ENCODE data around the gene SH3RF2.

SH3RF2 gene

DNA sequence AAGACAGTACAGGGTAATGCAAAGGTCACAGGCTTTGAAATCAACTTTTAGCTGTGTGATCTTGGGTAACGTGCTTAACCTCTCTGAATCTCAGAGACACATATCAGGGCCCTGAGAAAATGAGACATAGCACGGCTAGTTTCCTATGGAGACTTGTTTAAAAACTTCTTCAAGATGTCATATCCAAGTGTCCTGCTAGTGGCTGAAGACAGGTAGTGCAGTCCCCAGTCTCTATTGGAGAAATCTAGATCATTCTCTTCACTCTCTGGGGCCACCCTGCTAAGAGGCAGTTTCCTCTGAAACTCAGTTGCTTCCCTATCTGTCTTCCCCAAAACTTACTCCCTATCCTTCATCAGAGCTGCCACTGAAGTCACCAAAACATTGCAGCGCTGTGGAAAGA, 33.3 kb upstream of the SH3RF2 start:
- TF ChIP-seq, protein P1, sequence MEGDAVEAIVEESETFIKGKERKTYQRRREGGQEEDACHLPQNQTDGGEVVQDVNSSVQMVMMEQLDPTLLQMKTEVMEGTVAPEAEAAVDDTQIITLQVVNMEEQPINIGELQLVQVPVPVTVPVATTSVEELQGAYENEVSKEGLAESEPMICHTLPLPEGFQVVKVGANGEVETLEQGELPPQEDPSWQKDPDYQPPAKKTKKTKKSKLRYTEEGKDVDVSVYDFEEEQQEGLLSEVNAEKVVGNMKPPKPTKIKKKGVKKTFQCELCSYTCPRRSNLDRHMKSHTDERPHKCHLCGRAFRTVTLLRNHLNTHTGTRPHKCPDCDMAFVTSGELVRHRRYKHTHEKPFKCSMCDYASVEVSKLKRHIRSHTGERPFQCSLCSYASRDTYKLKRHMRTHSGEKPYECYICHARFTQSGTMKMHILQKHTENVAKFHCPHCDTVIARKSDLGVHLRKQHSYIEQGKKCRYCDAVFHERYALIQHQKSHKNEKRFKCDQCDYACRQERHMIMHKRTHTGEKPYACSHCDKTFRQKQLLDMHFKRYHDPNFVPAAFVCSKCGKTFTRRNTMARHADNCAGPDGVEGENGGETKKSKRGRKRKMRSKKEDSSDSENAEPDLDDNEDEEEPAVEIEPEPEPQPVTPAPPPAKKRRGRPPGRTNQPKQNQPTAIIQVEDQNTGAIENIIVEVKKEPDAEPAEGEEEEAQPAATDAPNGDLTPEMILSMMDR (IDR thresholded peaks at IDR 0.05; ENCODE audit: low read depth, low read length) = peak; percentile 36
- H3K4me3 ChIP-seq (ENCODE audit: low read depth, low read length) = no peak overlapping the region

DNA sequence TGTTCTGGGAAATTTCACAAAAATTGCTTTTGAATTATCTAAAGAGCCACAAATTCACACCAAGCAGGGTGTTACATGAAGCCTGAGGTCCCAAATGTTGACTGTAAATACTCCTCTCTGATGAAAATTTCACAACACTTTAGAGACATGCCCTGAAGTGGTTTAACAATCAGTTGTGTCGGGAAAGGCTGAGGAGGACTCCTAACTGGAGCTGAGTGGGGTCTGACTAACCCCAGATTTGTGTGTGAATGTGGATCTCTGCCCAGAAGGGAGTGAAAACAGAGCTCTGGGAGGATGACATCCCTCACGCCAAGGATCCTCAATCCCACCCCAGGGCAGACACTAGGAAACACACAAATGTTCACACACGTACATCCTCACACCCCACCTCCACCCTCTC, 32.5 kb upstream of the SH3RF2 start:
- TF ChIP-seq, protein P1 (IDR thresholded peaks at IDR 0.05; ENCODE audit: low read depth, low read length) = no peak
- no peak overlapping the region for H3K4me3 ChIP-seq (ENCODE audit: low read depth, low read length)

DNA sequence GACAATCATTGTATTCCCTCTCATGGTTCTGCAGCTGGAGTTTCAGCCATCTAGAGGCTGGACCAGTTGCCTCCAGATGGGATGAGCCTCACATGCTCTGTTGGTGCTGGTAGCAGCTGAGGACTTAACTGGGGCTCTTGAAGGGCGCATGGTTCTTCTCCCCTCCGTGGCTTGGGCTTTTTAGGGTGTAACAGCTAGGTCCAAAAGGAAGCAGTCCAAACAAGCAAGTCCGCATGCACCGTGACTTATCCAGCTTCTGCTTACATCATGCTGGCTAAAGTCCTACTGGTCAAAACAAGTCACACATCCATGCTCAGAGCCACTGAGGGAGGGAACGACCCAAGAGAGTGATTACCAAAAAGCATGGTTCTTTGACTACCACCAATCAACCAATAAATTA, 31.6 kb upstream of the SH3RF2 start:
- no peak overlapping the region for H3K4me3 ChIP-seq (ENCODE audit: low read depth, low read length)
- TF ChIP-seq, protein P1 (IDR thresholded peaks at IDR 0.05; ENCODE audit: low read depth, low read length) = no peak

DNA sequence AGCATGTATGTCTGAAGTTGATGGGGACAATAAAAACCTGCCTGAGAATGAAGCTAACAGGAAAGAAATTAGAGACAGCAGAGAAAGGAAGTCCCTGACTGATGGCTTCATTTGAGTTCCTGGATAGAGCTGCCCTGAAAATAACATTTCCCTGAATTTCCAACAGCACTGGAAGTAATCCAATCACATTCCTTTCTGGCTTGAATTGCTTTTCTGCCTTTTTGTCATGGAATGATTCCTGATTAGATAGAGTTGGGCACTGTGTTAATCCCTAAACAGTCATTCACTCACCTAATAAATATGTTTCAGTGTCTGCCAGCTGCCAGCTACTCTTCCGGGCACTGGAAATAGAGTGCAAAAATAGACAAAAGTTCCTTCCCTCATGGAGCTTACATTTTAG, 30.0 kb upstream of the SH3RF2 start:
- H3K4me3 ChIP-seq (ENCODE audit: low read depth, low read length) = no peak overlapping the region
- TF ChIP-seq, protein P1 (IDR thresholded peaks at IDR 0.05; ENCODE audit: low read depth, low read length) = no peak

DNA sequence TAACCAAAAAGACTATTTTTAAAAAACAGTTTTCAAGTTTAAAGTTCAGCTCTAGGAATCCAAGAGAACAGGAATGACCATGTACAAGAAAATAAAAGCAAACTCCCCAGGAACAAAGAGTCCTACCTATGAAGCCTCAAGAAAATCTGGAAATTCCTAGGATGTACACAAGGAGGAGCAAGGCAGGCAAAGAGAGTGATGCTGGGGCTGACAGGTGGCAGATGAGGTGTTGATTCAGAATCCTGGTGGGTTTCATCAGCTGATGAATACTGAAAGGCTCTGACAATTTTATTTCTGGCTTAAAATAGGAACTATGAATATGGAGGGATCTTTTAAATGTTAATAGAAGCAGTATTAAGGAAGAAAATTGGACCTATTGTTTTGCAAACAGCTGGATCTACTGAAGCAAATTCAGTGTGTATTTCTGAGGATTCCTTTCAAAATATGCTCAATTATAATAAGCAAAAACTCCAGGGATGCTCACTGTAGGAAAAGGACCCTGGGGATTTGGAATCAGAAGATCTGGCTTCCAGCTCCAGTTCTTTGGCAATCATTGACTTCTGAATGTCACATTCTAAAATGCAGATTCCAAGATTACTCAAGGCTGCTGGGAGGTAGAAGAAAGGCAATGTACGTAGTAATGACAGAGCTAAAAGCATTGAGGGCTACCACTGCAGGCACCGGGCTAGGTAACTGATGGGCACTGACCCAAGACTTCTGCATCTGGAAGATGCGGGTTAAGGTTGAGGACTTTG, 28.0 kb upstream of the SH3RF2 start:
- H3K4me3 ChIP-seq (ENCODE audit: low read depth, low read length) = no peak overlapping the region
- TF ChIP-seq, protein P1 (IDR thresholded peaks at IDR 0.05; ENCODE audit: low read depth, low read length) = no peak

DNA sequence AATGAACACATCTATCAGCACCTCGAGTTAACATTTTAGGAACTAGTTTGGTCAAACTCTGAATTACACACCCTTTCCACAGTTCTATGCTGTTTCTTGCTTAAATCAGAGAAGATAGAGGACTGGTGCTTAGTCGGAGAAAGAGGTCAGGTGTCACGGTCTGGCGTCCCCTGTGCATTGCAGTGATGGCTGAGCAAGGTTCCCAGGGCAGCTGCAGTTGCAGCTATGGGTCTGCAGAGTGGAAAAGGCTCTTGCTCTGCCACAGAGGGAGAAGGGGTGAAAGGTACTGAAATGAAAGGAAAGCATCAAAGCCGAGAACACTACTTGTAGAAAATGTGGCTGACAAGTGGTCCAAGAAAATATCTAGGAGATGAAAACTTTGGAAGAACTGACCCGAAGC, 25.2 kb upstream of the SH3RF2 start:
- no peak overlapping the region for H3K4me3 ChIP-seq (ENCODE audit: low read depth, low read length)
- TF ChIP-seq, protein P1 (IDR thresholded peaks at IDR 0.05; ENCODE audit: low read depth, low read length) = no peak

DNA sequence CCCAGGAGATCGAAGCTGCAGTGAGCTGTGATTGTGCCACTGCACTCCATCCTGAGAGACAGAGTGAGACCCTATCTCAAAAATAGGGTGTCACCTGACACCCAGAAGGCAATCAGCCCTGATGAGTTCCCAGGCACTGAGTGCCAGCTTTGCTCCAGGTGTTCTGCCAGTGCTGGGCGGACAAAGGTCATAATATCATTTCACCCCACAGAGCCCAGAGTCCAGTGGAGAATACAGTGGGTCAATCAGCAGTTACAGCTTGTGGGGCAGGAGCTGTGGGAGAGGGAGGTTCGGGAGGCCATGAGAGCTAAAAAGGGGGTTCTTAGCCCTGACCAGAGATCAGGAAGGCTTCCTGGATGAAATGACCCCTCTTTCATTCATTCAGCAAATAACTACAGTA, 24.4 kb upstream of the SH3RF2 start:
- H3K4me3 ChIP-seq (ENCODE audit: low read depth, low read length) = no peak overlapping the region
- TF ChIP-seq, protein P1 (IDR thresholded peaks at IDR 0.05; ENCODE audit: low read depth, low read length) = no peak

All from WI38 (cell line).